T-helper 9 cell (primary cell): ENCODE data around the gene NDUFA7.
"Not testable (repeated sequence)": the region's sequence is repeated elsewhere in the genome, so short reads cannot be mapped to it uniquely, and the experiment has no call there.

Experiments
- DNase-seq: peaks from one replicate; pipeline ENCODE4 v3.0.0-alpha.2; 2020

Gene NDUFA7

GRCh38 chr19:8341504-8341903 lies 20.3 kb upstream of the NDUFA7 start:
- not testable (repeated sequence) for DNase-seq

DNA sequence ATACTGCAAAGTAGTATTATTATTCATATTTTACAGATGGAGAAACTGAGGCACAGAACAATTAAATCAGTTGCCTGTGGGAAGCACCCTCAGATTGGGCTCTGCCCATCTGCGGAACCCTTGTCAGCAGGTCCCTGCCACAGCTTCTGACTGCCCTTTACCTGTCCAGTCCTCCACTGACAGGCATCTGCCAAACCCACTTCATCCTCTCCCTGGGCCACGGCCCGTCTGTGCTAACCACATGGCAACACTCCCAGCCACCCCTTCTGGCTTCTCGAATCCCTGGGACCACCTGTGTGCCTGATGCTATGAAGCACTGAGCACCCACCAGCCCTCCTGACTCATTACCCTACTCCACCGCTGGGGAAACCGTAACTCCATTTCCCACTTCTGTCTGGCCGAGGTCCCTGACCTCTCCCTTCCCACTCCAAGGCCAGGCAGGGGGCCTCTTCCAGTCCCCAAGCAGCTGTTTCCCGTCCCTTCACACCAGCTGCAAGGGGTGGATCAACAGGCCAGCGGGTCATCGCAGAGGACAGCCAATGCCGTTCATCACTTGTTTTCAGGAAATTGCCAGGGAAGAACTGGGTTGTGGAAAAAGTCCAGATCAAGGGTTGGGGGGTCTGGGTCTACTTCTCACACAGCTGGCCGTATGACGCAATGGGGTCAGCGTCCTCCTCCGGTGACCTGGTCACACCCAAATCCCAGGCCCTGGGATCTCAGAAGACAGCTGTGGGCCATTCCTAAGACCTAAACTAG lies 19.3 kb upstream of the NDUFA7 start:
- DNase-seq: no peak

DNA sequence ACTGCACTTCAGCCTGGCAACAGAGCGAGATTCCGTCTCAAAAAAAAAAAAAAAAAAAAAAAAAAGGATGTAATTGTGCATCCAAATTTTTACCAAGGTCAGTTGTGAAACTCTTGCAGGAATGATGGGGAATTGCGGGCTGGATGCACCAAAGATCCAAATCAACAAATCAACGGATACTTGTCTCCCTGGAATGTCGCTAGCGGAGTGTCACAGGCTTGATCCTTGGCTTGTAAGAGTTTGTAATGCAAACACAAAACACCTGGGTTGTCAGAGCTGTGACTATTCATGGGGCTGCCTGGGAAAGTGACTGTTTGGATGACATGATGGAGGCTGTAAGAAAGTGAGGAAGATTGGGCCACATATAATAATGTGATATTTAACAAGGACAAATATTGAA lies 17.7 kb upstream of the NDUFA7 start:
- no peak for DNase-seq

DNA sequence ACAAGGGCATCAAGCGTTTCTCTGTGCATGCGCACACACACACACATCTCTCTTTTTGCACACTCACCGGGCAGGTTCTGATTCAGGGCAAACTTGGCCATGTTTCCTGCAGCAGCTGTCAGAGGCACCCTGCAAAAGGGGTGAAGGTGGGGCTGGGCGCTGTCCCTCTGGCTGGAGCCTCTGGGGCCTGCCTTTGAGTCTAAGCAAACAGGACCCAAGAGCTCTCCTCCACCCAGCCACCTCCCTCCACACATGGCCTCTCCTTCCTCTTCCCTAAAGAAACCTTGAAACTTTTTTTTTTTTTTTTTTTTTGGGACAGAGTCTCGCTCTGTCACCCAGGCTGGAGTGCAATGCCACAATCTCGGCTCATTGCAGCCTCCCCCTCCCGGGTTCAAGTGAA lies 16.6 kb upstream of the NDUFA7 start:
- no peak for DNase-seq

DNA sequence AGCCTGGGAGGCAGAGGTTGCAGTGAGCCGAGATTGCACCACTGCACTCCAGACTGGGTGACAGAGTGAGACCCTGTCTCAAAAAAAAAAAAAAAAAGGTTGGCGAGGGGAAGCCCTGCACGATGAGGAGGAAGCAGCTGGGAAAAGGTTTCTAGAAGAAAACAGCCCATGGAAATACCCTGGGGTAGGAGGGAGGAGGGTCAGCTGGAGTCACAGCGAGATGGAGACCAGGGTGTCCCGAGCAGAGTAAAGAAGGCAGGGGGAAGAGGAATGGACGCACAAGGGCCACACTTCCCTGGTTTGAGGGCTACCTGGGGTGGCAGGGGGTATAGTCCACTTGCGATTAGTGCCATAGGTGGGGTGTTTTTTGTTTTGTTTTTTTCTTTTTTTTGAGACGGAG lies 15.5 kb upstream of the NDUFA7 start:
- no peak for DNase-seq

- no peak for DNase-seq
Observed at GRCh38 chr19:8336072-8336569, 14.9 kb upstream of the NDUFA7 start.

GRCh38 chr19:8335343-8336071 lies 14.3 kb upstream of the NDUFA7 start:
- DNase-seq: no peak

DNA sequence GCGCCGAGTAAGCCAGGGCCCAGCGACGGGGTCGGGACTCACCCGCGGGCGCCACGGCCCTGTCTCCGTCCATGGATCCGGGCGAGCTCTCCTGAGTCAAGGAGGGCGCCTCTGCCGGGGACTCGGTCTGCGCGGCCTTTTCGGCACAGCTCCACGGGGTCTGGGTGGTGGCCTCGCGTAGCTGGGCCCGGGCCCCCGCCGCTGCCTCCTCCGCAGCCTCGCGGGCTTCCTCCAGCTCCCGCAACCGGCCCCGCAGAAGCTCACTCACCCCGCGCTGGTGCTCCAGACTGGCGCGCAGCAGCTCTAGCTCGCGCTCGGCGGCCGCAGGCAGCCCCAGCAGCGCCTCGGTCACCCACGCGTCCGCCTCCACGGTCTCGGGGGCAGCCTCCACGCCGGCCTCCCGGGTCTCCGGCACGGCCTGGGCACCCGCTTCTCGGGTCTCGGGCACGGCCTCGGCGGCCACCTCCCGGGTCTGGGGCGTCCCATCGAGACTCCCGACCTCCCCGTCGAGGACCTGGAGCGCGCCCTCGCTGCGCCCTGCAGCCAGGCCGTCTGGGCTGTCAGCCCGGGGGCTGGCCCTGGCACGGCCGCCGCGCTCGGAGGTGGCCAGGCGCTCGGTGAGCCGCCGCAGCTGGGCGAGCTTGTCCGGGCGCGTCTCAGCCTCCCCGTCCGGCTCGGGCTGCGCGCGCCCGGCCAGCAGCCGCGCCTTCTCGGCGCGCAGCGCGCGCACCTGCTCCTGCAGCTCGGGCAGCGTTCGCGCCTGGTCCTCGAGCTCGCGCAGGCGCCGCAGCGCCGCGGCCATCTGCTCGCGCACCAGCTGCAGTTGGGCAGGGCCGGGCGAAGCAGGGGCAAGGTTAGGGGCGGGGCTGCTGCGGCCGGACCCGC lies 13.5 kb upstream of the NDUFA7 start:
- no peak for DNase-seq

- DNase-seq: no peak
Observed at GRCh38 chr19:8333767-8334457, 12.7 kb upstream of the NDUFA7 start.

DNA sequence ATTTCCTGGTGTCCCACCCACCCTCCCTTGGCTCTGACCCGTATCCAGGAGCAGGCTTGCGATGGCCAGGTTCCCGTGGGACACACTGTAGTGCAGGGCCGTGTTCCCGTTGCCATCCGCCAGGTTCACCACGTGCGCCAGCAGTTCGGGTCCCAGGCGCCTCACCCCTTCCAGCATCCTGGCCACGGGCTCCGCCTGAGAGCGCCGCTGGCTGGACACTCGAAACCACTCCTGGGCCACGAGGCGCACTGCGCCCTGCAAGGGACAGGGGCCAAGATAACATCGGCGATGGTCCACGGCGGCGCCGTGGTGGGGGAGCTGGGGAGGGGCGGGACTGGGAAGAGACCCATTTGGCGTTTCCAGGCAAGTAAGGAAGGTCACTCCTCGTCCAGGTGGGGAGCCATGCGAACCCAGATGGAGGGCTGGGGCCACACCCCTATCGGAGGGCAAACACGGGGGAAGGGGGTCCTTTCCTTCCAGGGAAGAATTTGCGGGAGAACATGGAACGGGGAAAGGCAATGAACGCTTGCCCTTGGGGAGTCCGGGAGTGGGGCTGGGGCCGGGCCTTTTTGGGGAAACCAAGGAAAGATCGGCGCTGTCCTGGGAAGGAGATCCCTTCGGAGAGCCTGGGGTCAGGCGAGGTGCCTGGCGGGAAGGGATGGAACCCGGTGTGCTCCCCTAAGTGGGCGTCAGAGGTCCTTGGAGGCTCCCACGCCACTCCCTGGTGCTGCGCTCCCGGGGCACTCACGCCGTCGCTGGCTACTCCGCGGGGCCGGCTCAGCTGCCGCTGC lies 12.0 kb upstream of the NDUFA7 start:
- DNase-seq: no peak

GRCh38 chr19:8331263-8331845 lies 10.2 kb upstream of the NDUFA7 start:
- DNase-seq: no peak

DNA sequence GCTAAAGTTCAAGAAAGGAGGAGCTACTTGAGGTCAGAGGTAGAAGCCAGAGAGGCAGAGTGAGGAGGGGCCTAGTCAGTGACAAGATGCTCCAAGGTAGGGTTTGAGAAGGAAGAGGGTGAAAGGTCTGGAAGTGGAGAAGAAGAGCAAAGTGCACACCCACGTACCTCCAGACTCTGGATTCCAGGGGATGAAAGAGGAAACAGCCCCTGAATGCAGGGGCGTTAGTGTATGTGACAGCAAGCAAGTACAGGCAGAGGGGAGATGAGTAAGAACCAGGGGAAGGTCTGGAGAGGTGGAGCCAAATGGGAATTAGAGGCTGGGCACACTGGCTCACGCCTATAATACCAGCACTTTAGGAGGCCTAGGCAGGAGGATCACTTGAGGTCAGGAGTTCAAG lies 8.8 kb upstream of the NDUFA7 start:
- no peak for DNase-seq

DNA sequence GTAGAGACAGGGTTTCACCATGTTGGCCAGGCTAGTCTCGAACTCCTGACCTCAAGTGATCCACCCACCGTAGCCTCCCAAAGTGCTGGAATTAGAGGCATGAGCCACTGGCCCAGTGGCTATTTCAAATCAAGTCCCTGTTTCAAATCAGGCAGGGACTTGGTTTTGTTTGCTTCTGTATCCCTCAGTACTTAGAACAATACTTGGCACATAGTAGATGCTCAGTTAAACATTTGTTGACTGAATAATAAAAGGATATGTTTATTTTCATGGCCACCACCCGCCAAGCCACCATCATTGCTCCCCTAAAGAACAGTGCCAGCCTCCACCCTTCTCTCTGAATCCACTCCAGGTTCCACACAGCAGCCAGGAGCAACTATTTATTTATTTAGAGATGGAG lies 4.3 kb upstream of the NDUFA7 start:
- no peak for DNase-seq

GRCh38 chr19:8324186-8325050 lies 3.2 kb upstream of the NDUFA7 start:
- DNase-seq: no peak

GRCh38 chr19:8323781-8324185 lies 2.6 kb upstream of the NDUFA7 start:
- DNase-seq: no peak

- no peak for DNase-seq
Observed at GRCh38 chr19:8322638-8322997, 1.4 kb upstream of the NDUFA7 start.

DNA sequence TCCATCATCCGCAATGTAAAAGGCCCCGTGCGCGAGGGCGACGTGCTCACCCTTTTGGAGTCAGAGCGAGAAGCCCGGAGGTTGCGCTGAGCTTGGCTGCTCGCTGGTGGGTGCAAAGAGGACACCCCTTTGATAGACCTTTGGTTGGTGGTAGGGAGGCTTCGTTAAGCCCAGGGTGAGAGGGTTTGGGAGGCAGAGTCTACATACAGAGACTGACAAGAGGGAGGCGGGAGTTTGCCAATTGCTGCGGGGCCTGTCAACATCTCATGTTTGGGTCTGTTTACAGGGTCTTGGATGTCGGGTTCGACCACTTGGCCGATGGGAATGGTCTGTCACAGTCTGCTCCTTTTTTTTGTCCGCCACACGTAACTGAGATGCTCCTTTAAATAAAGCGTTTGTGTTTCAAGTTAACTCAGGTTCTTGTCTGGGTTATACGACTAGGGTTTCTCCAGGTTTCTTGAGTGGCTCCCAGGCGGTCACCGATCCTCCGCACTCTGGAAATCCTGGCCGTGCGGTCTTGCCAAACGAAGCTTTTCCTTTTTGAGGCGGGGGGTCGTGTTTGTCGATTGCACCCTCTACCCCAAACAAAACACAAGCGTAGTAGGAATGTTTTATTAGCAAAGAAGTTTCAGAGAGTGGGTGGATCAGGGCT lies 937 bp upstream of the NDUFA7 start:
- no peak for DNase-seq

- DNase-seq: no peak
Observed at GRCh38 chr19:8320564-8321066, 560 bp downstream of the NDUFA7 start.

DNA sequence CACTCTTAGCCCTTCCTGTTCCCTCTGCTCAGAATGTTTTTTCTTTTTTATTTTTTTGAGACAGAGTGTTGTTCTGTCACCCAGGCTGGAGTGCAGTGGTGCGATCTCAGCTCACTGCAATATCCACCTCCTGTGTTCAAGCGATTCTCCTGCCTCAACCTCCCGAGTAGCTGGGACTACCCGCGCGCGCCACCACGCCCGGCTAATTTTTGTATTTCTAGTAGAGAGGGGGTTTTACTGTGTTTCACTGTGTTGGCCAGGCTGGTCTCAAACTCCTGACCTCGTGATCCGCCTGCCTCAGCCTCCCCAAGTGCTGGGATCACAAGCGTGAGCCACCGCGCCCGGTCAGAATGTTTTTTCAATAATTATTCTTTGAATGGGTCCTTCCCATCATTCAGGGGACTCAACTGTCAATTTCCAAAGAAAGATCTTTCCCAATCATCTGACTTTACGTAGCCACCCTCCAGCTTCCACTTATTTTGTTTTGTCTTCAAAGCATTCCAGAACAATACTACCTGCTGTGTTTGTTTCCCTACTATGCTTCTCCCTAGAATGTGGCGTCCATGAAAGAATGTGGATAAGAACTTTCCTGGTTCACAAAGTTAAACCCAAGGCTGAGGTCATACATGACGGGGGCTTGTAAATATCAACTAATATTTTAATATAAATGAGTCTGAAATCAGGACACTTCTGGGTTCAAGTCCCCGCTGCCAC lies 1.2 kb downstream of the NDUFA7 start:
- DNase-seq: no peak
